Activated T-cell treated with anti-CD3 and anti-CD28 coated beads for 1 hour (primary cell): Measurements from ENCODE around the gene ZNF423.

Experiments used
- DNase-seq: peaks from one replicate; pipeline ENCODE4 v3.0.0-alpha.2; 2020; ENCODE audit warnings: low read depth

ZNF423 gene

DNA sequence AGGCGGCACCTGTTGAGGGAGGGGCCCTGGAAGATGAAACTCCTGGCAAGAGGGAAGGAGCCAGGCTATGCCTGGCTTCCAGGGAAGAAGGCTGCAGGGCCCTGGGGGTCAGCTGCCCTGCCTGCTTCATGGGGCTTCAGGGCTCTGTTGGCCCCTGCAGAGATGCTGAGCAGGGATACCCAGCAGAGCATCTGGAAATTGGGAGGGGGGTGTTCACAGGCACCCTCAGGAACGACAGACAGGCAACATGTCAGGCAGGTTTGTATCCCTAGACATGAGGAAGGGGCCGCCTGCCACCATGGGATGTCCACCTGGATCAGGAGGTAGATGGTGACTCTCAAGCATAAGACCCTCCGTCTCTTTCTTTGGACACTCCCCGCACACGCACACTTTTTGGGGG is 13.8 kb upstream of the ZNF423 start:
- no peak for DNase-seq

DNA sequence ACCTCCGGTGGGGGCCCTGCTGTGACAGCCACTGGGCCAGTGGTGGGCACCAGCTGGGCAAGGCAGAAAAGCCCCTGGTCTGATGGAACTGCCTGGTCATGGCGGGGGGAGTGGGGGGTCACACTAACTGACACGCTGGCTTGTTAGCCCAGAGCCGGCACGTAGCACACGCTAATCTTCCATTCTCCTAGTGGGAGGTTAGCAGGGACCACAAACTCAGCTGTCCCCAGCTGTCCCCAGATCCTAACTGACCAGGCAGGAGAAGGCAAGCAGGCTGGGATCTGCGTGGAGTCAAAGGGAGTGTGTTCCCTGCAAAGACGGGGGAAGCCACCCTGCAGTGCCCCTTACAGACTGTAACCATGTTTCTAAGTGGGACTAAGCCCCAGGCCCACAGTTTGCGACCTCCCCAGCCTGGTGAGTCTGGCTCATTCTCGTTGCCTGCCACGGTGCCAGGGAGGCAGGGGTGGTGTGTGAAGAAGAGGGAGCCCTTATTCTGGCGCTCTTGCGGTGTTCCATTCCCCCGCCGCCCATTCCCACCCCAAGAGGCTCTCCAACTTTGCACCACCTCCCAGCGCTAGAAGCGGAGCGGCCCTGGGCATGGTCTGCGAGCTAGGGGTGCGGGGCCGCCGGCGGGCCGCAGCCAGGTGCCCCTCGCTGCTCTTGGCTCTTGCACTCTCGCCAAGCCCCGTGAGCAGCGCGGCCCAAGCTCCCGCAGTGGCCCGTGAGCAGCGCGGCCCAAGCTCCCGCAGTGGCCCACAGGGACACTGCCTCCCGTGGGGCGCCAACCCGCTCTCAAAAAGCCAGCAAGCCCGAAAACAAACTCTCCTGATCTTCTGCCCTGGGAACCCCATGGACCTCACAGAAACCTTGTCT is 12.1 kb upstream of the ZNF423 start:
- no peak for DNase-seq

DNA sequence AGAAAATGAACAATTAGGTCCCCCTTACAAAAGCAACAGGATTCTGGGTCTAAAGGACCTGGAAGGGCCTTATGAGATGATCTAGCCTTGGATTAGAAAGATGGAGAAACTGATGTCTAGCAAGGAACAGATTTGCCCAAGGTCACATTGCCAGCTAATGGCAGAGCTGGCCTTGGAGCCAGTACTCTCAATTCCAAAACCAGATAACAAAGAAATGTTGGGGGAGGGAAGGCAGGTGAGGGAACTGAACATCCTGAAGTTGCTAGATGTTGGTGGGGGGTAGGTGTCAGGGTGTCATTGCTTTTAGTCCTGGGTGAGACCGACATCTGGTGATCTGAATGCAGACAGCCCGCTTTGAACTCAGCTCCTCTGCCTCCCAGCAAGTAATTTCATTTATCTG is 11.3 kb upstream of the ZNF423 start:
- DNase-seq: no peak

DNA sequence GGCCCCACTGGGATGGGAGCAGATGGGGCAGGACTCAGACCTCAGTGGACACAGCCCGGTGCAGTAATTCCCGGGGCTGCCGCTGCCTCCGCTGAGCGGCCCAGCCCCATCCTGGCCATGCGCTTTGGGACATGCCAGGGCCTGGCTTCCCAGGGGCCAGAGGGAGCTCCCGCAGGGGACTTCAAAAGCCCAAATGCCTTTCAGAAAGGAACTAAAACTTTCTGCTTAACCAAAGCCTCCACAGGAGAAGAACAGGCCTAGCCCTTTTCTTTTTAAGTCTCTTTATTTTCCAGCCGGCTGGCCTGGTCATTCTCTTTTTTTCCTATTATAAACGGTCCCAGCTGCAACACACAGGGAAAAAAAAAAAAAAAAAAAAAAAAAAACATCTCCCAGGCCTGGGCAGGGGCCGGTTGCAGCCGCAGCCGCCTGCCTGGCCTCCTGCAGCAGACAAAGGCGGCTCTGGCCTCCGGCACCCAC is 10.7 kb upstream of the ZNF423 start:
- no peak for DNase-seq

DNA sequence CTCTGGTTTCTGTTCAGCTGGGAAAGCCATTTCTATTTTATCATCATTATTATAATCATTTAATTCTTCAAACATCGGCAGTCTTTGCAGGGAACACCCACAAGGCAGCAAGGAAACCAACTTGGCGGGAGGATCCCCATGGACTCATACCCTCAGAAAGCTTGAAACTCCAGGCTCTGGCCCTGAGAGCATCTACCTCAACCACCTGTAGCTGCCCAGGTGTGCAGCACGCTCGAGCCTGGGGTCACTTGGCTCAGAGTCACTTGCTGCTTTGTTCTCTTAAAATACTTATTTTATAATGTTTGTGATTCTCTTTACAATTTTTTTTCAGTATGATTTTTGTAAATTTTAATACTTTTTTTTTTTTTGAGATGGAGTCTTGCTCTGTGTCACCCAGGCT is 6.8 kb upstream of the ZNF423 start:
- no peak for DNase-seq

DNA sequence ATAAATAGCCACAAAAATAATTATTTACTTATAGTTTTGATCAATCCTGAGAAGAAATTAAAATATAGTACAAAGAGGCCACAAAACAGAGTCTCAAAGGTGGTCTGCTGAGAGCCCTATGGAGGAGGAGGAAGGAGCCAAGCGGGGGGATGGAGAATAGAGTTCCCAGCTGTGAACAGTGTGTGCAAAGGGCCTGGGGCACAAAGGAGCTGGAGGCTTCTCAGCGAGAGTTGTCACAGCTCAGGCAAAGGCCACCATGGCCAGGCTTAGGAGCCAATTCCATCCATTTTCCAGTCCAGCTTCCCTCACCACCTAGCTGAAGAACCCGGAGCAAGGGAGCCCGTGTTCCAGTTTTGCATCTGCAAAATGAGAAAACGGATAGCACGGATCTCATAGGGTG is 5.4 kb upstream of the ZNF423 start:
- no peak for DNase-seq

DNA sequence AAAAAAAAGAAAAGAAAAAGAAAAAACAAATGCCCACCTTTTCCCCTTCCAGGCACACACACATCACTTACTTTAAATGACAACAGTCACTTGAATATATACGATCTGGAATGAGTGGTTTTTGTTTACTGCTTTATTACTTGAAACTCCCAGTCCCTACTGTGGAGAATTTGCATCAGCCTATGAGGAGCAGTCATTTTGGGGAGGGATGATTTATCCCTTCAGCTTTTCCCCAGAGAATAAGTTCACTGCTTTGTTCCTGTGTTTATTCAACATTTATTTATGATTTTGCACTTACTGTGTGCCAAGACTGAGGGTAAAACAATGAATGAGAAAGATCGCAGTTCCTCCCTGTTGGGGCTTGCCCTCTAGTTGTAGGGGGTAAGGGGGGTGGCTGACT is 4.7 kb upstream of the ZNF423 start:
- no peak for DNase-seq

DNA sequence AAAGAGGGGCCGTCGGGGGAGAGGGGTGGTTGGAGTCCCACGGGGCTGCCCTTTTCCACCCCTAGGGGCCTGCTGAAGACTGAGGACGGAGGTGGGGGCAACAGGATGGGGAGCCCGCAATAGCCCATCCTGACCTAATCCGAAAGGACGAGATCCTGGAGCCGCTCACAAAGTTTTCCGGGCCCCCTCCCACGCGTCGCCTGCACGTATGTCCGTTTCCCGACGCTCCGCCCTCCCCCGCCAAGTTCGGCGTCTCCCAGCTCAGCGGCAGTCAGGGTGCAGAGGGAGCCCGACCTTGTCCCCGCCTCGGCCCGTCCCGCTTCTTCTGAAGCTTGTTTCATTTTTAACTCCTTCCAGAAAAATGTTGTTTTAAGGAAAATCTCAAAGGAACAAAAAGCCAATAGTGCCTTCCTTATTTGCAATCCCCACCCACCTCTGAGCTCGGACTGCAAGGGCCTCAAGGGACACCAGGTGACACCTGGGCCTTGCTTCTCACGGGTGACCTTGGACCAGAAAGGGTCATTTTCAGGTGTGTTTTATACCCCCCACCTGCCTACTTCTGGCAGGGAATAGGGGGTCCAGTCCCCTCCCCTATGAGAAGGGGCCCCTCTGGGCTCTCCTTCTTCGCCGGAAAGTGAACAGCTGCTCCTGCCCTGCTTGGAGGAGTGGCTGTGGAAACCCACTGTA is 3.4 kb upstream of the ZNF423 start:
- DNase-seq: no peak

DNA sequence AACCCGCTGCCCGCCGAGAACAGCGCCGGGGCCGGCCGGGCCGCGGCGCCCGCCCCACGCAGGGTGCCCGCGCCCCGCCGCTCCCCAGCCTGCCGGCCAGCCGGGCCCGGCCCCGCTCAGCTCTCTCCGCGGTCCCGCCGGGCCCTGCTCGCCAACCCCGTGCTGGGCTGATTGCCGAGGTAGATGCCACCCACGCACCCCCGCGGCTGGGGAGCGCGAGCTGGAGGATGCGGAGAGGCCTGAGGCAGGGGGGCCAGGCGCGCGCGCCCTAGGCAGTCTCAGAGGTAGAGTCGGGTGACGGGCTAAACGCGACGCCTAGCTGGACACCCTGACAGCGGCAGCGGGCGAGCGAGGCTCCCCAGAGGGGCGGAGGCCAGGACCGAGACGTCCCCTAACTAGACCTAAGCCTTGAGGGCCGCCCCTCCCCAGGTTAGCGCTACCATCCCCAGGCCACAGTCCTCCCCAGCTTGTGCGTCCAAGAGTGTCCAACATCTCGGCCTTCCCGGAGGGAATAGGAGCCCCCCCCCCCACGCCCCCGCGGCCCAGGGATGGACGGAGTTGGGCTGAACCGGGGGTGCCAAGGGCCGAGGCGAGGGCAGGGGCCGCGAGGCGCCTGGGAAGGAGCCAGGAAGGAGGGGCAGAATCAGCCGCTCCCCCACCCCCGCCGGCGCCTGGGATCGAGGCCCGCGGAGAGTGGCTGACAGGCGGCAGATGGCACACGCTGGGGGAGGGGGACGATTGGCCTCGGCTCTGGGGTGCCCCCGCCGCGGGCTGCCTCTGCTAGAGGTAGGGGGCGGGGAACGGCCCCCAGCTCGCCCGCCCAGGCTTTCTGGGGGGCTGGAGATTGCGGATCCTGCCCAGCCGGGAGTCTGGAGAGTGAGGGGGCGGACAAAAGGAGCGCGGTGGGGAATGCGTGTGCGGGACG is 2.5 kb upstream of the ZNF423 start:
- DNase-seq: peak; percentile 17

DNA sequence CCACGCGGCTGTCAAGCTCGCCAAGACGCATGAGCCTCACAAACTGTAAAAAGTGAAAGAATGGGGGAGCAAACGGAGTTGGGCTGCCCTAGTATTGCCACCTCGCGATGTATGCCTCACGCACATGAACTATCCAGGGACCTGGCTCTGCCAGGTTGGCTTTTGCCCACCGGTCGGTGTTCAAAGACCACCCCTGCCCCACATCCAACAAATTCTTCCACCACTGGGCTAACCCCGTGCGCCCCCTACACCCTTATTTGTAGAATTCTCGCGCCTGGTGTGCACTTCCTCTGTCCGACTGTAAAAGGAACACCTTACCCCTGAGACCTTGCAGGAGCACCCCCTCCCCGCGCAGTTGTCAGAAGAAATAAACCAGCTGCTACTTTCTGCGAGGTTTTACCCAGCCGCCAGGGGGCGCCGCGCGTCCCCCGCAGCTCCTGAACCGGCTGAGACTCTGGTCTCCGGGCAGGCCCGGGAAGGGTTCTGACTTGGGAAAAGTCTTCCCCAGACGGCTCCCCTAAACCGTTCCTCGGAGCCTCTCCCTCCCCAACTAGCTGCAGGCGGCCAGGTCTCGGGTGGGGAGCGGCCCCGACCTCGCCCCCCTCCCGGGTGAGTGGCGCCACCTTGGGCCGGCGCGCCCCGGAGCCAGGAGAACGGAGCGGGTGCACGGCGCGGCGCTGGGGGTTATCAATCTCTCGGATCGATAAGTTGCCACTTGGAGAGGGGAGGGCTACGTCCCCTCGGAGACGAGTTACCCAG is 1.7 kb upstream of the ZNF423 start:
- peak; percentile 22 for DNase-seq

DNA sequence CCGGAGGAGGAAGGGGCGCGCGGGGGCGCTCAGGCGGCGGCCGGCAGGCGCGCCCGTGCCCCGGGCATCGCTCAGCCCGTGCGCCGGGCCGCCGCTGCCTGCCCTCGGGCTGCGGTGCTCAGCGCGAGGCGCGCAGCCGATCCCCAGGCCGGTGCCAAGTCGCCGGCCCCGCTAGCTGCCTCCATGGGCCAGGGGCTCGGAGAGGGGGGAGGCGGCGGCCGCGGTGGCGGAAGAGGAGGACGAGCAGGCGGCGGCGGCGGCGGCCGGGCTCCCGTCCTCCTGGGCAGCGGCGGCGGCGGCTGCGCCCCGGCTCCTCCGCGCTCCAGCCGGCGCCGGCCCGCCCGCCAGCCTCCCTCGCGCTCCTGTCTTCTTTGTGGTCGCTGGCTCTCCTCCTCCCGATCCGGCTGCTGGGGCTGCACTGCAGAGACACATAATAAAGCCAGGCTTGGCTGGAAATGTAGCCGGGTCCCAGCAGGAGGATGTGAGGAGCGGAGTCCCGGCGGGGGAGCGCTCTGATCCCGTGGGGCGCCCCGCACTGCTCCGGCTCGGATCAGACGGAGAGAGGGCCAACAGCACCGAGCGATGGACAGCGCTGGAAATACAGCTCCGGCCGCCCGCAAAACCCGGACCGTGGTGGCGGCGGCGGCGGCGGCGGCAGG is 889 bp upstream of the ZNF423 start:
- DNase-seq: no peak

DNA sequence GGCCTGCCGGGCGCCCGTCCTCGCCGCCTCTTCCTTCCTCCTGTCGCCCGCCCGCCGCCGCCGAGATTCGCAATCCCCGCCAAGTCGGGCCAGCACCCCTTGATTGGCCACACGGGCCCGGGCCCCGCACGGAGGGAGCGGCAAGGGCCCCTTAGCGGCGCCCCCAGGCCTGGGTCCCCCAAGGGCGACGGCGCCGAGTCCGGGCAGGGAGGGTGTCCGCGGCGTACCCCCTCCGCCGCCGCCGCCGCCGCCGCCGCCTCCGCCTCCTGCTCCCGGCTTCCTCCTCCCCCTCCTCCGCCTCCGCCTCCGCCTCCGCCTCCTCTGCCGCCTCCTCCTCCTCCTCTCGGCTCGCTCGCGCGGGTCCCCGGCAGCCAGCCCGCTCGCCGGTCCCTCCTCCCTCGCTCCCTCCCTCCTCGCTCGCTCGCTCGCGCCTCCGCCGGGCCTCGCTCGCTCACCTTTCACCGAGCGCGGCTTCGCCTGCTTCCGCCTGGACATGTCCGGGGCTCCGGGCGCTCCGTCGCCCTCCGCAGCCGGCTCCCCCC is 561 bp downstream of the ZNF423 start:
- DNase-seq: peak; percentile 45

DNA sequence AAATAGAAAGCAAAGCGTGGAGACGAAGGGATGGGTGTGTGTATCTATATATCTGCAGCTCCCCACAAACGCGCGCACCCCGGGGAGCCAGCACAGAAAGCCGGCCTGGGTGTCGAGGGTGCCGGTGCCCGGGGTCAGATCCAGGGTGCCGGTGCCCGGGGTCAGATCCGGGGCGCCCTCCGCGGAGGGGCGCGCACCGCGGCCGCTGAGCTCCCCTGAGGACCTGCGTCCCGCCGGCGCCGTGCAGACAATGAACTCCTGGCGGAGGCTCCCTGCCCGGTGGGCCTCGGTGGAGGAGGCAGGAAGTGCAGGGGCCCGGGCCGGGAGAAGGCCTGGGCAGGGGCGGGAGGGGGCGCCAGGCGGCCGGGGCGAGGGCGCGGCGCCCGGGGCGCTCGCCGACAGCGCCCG is 1.1 kb downstream of the ZNF423 start:
- DNase-seq: no peak

DNA sequence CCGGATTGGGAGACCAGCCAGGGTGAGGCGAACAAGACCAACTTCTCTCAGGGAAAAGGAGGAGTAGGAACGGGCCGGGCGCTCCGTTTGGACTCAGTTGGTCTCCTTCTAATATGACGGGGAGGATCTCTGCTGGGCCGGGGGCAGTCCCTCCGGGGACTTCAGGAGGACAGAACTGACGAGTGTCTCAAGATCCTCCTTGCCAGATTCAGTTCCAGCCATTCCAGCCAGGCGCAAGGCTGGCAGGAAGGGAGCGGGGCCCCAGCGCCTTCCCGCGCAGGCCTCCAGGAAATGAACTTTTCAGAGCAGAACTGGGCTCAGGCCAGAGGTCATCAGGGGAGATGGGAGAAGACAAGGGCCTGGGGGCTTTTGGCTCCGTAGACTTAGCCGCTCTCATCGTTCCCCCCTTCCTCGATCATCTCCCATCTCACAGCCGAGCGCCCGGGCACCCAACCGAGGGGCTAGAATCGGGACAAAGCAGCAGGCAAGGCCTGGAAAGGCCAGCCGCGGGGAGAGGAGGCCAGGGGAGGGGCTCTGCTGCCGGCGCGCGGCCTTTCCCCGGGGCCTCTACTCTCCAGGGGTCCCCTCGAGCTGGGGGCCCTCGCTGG is 1.6 kb downstream of the ZNF423 start:
- no peak for DNase-seq

DNA sequence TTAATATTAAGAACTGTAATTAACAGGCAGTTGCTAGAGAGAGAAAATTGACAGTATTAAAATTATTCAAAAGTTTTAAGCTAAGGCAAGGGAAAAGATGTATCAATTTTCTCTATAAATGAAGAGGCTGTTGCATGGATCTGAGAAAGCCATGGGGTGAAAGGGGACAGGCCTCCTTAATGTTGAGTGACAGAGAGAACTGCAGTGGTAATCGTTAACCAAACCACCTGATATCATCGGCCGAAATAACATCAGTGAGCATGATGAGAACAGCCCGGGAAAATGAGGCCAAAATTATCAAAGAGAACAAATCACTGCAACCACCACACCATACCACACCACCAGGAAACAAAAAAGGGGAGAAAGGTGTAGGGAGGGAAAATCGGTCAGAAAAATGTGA is 3.6 kb downstream of the ZNF423 start:
- no peak for DNase-seq

DNA sequence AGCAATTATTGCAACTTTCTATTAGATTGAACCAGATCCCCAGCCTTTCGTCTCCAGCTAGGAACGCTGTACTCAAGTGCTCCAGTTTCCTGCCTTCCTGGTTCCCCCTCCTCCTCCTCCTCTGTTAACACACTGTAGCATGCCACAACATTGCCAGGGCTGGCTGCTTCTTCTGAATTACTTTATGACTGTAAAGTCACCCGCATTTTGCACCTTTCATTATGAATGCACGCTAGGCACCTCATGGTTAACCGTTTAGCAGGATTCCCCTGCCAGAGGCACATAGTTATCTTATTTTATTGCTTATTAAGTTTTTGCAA is 4.5 kb downstream of the ZNF423 start:
- DNase-seq: no peak

DNA sequence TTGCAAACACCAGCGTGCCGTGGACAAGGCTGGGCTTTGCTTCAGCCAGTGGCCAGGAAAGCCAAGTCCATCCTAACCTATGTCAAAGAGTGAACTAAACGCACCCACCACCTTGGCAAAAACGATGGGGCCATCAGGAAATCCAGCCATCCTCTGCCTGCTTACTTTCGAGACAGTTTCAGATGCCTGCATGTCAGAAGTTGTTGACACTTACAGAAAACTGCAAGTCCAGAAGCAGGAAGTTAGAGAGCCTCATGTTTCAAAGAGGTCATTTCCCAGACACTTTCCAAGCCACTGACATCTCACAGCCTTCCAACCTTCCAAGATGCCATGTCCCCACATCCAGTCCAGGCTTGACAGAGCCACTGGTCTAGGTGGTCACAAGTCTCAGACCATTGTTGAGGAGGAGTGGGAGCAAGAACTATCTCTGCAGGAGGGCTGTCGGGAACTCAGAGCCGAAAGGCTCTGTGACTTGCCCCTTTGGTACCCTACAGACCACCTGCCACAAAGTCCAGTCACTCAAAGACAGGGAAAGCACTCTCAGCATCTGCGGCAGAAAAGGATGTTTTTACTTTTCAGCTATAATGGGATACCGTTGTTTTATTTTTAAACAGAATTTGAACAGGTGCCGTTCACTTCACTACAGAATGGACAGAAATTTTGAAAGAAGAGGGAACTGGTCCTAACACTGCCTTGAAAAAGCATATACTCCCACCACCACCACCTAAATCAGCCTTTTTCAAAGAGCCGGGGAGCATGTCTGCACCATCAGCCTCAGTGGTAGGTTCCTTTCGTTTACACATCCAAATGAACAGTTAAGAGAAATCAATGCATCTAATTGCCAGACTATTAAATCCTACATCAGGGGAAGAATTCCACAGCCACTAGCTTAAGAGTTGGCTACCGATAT is 5.1 kb downstream of the ZNF423 start:
- no peak for DNase-seq

DNA sequence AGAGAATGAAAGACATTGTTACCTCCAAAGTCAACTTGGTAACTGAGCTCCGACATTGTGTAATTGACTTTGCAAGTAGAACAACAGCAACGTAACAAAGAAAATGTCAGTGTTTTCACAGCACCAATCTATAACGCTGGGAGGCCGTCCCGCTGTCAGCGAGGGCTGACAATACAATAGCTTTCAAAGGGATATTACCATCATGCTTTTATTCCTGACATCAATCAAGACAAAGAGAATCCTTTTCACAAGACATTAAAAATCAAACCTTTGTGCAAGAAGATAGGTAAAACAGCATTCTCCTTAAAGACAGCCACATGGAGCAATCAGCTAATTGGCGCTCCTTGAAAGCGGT is 6.2 kb downstream of the ZNF423 start:
- DNase-seq: no peak

DNA sequence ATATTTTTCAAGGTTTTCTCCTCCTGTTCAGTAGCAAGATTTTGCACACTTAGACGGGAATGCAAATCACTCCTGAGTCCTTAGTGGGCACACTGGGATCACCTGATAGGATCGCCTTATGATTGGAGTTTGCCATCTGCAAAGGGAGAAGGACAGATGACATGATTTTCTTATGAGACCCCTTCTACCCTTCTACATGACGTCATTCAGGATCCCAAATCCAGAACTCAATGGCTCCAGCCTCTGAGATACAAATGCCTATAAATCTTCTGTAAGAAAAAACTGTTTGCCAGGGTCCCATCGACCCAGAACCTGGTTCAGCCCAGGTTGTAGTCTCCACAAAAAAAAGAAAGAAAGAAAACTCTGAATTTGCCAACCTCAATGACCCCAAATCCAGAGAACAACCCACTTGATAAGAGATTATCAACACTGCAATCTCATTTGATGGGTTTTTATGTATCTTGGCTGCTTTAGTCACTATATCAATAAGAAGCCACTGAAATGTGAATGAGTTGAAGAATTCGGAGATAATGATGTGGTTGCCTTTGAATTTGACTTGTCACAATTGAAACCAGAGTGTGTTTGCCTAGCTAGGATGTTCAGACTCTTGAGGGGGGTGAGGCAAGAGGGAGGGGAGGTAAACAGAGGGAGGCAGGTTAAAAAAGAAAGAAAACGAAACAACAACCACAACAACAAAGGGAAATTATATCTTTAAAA is 6.7 kb downstream of the ZNF423 start:
- no peak for DNase-seq
